Transverse colon (tissue), 4 donors: Measurements from ENCODE around the gene TMEM134. TPM values are rescaled to one million over a fixed set of nuclear protein-coding genes. Genes with fewer than 3 reads are reported as not detected.

Experiments
- DNase-seq: peaks from one replicate; pipeline ENCODE4 v3.0.0-alpha.2; 2019
- H3K27ac ChIP-seq, 4 donors: fragments of 200-600 bp; sonication (generic); 2 replicates each; pipeline ENCODE4 v1.5.1; 2016 to 2018; ENCODE audit warnings: inconsistent platforms in 4 of 4
- H3K27me3 ChIP-seq: fragments of 200-600 bp; sonication (generic); 2 replicates; pipeline ENCODE4 v1.5.1; 2017; ENCODE audit warnings: inconsistent platforms
- H3K36me3 ChIP-seq, 4 donors: fragments of 200-600 bp; sonication (generic); 2 replicates each; pipeline ENCODE4 v1.5.1; 2017 to 2019; ENCODE audit warnings: inconsistent platforms in 4 of 4
- H3K4me1 ChIP-seq, 4 donors: fragments of 200-600 bp; sonication (generic); 2 replicates each; pipeline ENCODE4 v1.5.1; 2017 to 2020; ENCODE audit warnings: inconsistent platforms in 4 of 4
- H3K4me3 ChIP-seq, 4 donors: fragments of 200-600 bp; sonication (generic); 1 replicate in 1 of 4; 2 replicates in 3 of 4; pipeline versions ENCODE4 v1.5.1 to v1.6.1; 2017 to 2019; ENCODE audit warnings: inconsistent platforms in 4 of 4
- H3K9me3 ChIP-seq, 2 donors: fragments of 200-600 bp; sonication (generic); 2 replicates each; pipeline ENCODE4 v1.5.1; 2017 to 2019; ENCODE audit warnings: inconsistent platforms in 2 of 2
- CTCF ChIP-seq, 5 experiments: fragments of 200-600 bp in 3 of 5; fragments of 450-650 bp in 2 of 5; sonication (generic) in 3 of 5; IDR thresholded peaks; 1 replicate in 2 of 5; 2 replicates in 3 of 5; pipeline ENCODE4 v1.5.1; 2016 to 2017; ENCODE audit warnings: antibody characterized with exemption in 5 of 5, inconsistent platforms in 3 of 5, mild to moderate bottlenecking in 2 of 5, moderate library complexity in 1 of 5
- EP300 ChIP-seq: sonication (generic); formaldehyde crosslinking; IDR thresholded peaks from one replicate; pipeline ENCODE4 v1.6.1; 2017; ENCODE audit warnings: antibody characterized with exemption, low read depth
- POLR2A ChIP-seq: fragments of 450-650 bp; IDR thresholded peaks from one replicate; pipeline ENCODE4 v1.6.1; 2016; ENCODE audit warnings: antibody characterized with exemption, mild to moderate bottlenecking, moderate library complexity
- POLR2AphosphoS5 ChIP-seq, 3 donors: sonication (generic); formaldehyde crosslinking; IDR thresholded peaks; one replicate each; pipeline ENCODE4 v1.6.1; 2016; ENCODE audit warnings: antibody characterized with exemption in 3 of 3
- WGBS, 2 donors: methylation state at CpG; one replicate each; pipeline ENCODE4 v1.1.5; 2018; ENCODE audit warnings: low coverage in 1 of 2; 5-methylcytosine and 5-hydroxymethylcytosine counted together
- in situ Hi-C, 4 donors: fragments of 200-750 bp; cut with MboI; loops; one replicate each; pipeline versions ENCODE4 v1.15.0 to v1.15.1; 2017; ENCODE audit warnings: low sequenced_read_pairs in 3 of 4, low pct_ligation_motif_present in 1 of 4, low pct_unique_long_range_greater_than_20kb in 1 of 4
- intact Hi-C: fragments of 100-400 bp; cut with DNase I; formaldehyde crosslinking; loops from one replicate; pipeline ENCODE4 v1.15.1; 2023; ENCODE audit warnings: low total_unique reads
- total RNA-seq, 4 donors: library from RNA; depleted of rRNA; stranded (reverse); fragments of >200 nt; gene quantifications; one replicate each; pipeline ENCODE4 v1.1.0, GENCODE V29; 2016

TMEM134 gene
- total RNA-seq, 4 donors from 2014 or later: 107 to 347 (median 115) TPM

- no peak overlapping the region for H3K27ac ChIP-seq
- WGBS, 2 donors: 80 to 92% methylated on average over 1 to 11 of the region's 12 CpGs
- H3K36me3 ChIP-seq: no peaks in the 10 kb centered on the region
- H3K4me1 ChIP-seq: no peaks in the 10 kb centered on the region
- no peaks in the 10 kb centered on the region for H3K9me3 ChIP-seq
- H3K27me3 ChIP-seq: no peaks in the 10 kb centered on the region
- no peak overlapping the region for H3K4me3 ChIP-seq
- intact Hi-C loops: no loop called here
- TF ChIP-seq CTCF (IDR thresholded peaks at IDR 0.05) (no peak), POLR2A (no peak), EP300 (no peak), POLR2AphosphoS5 (IDR thresholded peaks at IDR 0.05) (no peak)
- in situ Hi-C loops: no loop called here
- DNase-seq: no peak
Observed at GRCh38 chr11:67457453-67457852, 11.6 kb downstream of the TMEM134 start.

- 82% methylated on average over 20 of the region's 25 CpGs; no CpG with 5 or more reads in 1 of the 2 donors for WGBS, 2 donors
- in situ Hi-C loops: no loop called here
- H3K4me3 ChIP-seq: no peak overlapping the region
- no peak overlapping the region for H3K27ac ChIP-seq
- no peaks in the 10 kb centered on the region for H3K4me1 ChIP-seq
- TF ChIP-seq POLR2A (no peak), EP300 (no peak), POLR2AphosphoS5 (IDR thresholded peaks at IDR 0.05) (no peak), CTCF (IDR thresholded peaks at IDR 0.05) (no peak)
- H3K36me3 ChIP-seq: no peaks in the 10 kb centered on the region
- no peaks in the 10 kb centered on the region for H3K27me3 ChIP-seq
- intact Hi-C loops: no loop called here
- H3K9me3 ChIP-seq: no peaks in the 10 kb centered on the region
- DNase-seq: no peak
Observed at GRCh38 chr11:67456068-67456705, 12.9 kb downstream of the TMEM134 start.

GRCh38 chr11:67455054-67455453 lies 14.0 kb downstream of the TMEM134 start, which contains the start of gene CABP4:
Gene CABP4, plus strand, starts transcription at chr11:67455354. Its CDS starts 70 bp downstream, at chr11:67455424.
- intact Hi-C loops (no loop called here), in situ Hi-C loops (no loop called here)
- 83 to 86% methylated on average over 1 to 3 of the region's 3 CpGs for WGBS, 2 donors
- DNase-seq: no peak
- TF ChIP-seq EP300 (no peak), CTCF (IDR thresholded peaks at IDR 0.05) (no peak), POLR2AphosphoS5 (IDR thresholded peaks at IDR 0.05) (no peak), POLR2A (no peak)
- Histone ChIP-seq H3K9me3 (no peaks in the 10 kb centered on the region), H3K27me3 (no peaks in the 10 kb centered on the region), H3K4me1 (no peaks in the 10 kb centered on the region), H3K27ac (no peak within 1 kb of the TSS), H3K36me3 (no peaks in the 10 kb centered on the region), H3K4me3 (no peak within 1 kb of the TSS)

GRCh38 chr11:67453816-67454732 lies 15.0 kb downstream of the TMEM134 start:
- no peaks in the 10 kb centered on the region for H3K4me1 ChIP-seq
- no peaks in the 10 kb centered on the region for H3K27me3 ChIP-seq
- TF ChIP-seq POLR2AphosphoS5 (IDR thresholded peaks at IDR 0.05): no peak
- TF ChIP-seq CTCF (IDR thresholded peaks at IDR 0.05): no peak
- TF ChIP-seq EP300: no peak
- TF ChIP-seq POLR2A: no peak
- no peaks in the 10 kb centered on the region for H3K9me3 ChIP-seq
- no peak for DNase-seq
- WGBS, 2 donors: 90 to 100% methylated on average over 1 to 17 of the region's 21 CpGs
- intact Hi-C loops (no loop called here), in situ Hi-C loops (no loop called here)
- H3K36me3 ChIP-seq: no peaks in the 10 kb centered on the region
- no peak overlapping the region for H3K27ac ChIP-seq
- H3K4me3 ChIP-seq: no peak overlapping the region
